ENCODE measurements around the gene HAGH.
"Not testable (repeated sequence)": the region's sequence is repeated elsewhere in the genome, so short reads cannot be mapped to it uniquely, and the experiment has no call there.

HAGH gene

DNA sequence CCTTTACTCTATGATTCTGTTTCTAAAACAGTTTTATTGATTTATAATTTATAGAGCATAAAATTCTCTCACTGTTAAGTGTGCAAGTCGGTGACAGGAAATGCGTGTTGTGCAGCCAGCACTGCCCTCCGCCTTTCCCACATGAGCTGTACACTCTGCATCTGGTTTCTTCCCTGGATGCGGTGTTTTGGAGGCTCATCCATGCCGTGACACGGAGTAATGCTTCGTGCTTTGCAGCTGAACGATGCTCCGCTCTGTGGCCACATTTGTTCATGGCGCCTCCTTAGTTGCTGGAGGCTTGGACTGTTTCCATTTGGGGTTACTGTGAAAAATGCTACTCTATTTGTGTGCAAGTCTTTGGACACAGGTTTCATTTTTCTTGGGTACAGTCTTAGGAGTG lies 25.9 kb downstream of the HAGH start:
- H3K27ac ChIP-seq (ENCODE audit: low read length): no peak overlapping the region
- H3K4me1 ChIP-seq (ENCODE audit: control insufficient read depth, low read depth, low read length): no peaks in the 10 kb centered on the region
- no peaks in the 10 kb centered on the region for H3K27me3 ChIP-seq (ENCODE audit: control insufficient read depth, insufficient read depth, low read length)
- H3K9ac ChIP-seq (ENCODE audit: low read length): no peak overlapping the region
- peaks cover 14% of the 10 kb centered on the region for H3K9me3 ChIP-seq (ENCODE audit: control insufficient read depth, low read depth, low read length)
- H3K4me3 ChIP-seq (ENCODE audit: low read length): no peak overlapping the region
- H3K36me3 ChIP-seq (ENCODE audit: control insufficient read depth, low read depth, low read length): no peaks in the 10 kb centered on the region

DNA sequence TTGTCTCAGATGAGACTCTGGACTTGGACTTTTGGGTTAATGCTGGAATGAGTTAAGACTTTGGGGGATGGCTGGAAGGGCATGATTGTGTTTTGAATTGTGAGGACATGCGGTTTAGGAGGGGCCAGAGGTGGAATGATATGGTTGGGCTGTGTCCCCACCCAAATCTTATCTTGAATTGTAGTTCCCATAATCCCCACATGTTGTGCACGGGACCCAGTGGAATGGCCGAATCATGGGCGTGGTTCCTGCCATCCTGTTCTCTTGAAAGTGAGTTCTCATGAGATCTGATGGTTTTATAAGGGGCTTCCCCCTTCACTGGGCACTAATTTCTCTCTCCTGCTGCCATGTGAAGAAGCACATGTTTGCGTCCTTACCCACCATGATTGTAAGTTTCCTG lies 27.4 kb downstream of the HAGH start:
- H3K27me3 ChIP-seq (ENCODE audit: control insufficient read depth, insufficient read depth, low read length); H3K4me1 ChIP-seq (ENCODE audit: control insufficient read depth, low read depth, low read length); H3K4me3 ChIP-seq (ENCODE audit: low read length); H3K9ac ChIP-seq (ENCODE audit: low read length); H3K27ac ChIP-seq (ENCODE audit: low read length); H3K36me3 ChIP-seq (ENCODE audit: control insufficient read depth, low read depth, low read length): not testable (repeated sequence)
- H3K9me3 ChIP-seq (ENCODE audit: control insufficient read depth, low read depth, low read length): peaks cover 14% of the 10 kb centered on the region

DNA sequence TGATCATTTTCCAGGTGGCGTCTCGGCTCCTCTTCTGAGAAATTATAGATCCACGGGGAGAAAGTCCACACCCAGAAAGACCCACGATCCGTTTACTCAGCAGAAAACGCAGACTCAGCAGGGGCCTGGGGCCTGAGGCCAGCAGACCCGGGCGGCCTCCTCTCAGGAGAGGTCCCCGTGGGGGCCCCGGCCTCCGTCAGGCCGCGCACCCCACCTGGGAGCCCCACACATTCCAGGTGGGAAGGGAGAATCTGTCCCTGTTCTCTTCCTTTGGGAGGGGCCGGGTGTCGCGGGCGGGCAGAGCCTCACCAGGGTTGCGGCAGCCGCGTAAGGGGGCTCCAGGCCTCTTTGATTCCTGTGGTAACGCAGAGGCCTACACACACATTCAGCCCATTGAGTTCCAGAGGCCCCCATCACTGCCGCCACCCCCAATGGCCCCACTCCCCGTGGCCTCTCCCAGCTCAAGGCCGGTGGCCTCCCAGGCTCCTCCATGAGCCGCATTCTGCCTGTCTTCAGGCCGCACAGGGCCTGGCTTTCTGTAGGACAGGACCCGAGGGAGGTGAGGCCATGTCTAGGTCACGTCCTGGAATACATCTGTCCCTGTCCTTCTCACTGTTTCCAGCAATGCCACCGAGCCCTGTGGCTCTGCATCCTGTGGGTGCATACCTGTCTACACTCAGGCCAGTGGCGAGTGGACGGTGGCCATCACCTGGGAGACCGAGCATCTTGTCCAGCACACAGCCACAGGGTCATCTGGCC lies 31.5 kb downstream of the HAGH start:
- Histone ChIP-seq H3K4me1 (ENCODE audit: control insufficient read depth, low read depth, low read length) (no peaks in the 10 kb centered on the region), H3K36me3 (ENCODE audit: control insufficient read depth, low read depth, low read length) (no peaks in the 10 kb centered on the region), H3K4me3 (ENCODE audit: low read length) (no peak overlapping the region), H3K9me3 (ENCODE audit: control insufficient read depth, low read depth, low read length) (peaks cover 11% of the 10 kb centered on the region), H3K27me3 (ENCODE audit: control insufficient read depth, insufficient read depth, low read length) (no peaks in the 10 kb centered on the region), H3K9ac (ENCODE audit: low read length) (no peak overlapping the region), H3K27ac (ENCODE audit: low read length) (no peak overlapping the region)

- H3K27ac ChIP-seq (ENCODE audit: low read length): no peak overlapping the region
- peaks cover 11% of the 10 kb centered on the region for H3K9me3 ChIP-seq (ENCODE audit: control insufficient read depth, low read depth, low read length)
- no peaks in the 10 kb centered on the region for H3K36me3 ChIP-seq (ENCODE audit: control insufficient read depth, low read depth, low read length)
- no peaks in the 10 kb centered on the region for H3K27me3 ChIP-seq (ENCODE audit: control insufficient read depth, insufficient read depth, low read length)
- no peak overlapping the region for H3K4me3 ChIP-seq (ENCODE audit: low read length)
- no peak overlapping the region for H3K9ac ChIP-seq (ENCODE audit: low read length)
- no peaks in the 10 kb centered on the region for H3K4me1 ChIP-seq (ENCODE audit: control insufficient read depth, low read depth, low read length)
Measured at GRCh38 chr16:1794221-1794871, 32.3 kb downstream of the HAGH start.

GRCh38 chr16:1793578-1794220 lies 32.9 kb downstream of the HAGH start, which contains the start of gene IGFALS:
Gene IGFALS (minus strand): TSS chr16:1793705. CDS start chr16:1793652, 53 bp downstream.
- no peaks in the 10 kb centered on the region for H3K27me3 ChIP-seq (ENCODE audit: control insufficient read depth, insufficient read depth, low read length)
- H3K27ac ChIP-seq (ENCODE audit: low read length): no peak within 1 kb of the TSS
- no peak within 1 kb of the TSS for H3K4me3 ChIP-seq (ENCODE audit: low read length)
- no peaks in the 10 kb centered on the region for H3K4me1 ChIP-seq (ENCODE audit: control insufficient read depth, low read depth, low read length)
- peaks cover 8% of the 10 kb centered on the region for H3K9me3 ChIP-seq (ENCODE audit: control insufficient read depth, low read depth, low read length)
- peaks cover 6% of the 10 kb centered on the region for H3K36me3 ChIP-seq (ENCODE audit: control insufficient read depth, low read depth, low read length)
- H3K9ac ChIP-seq (ENCODE audit: low read length): no peak within 1 kb of the TSS

DNA sequence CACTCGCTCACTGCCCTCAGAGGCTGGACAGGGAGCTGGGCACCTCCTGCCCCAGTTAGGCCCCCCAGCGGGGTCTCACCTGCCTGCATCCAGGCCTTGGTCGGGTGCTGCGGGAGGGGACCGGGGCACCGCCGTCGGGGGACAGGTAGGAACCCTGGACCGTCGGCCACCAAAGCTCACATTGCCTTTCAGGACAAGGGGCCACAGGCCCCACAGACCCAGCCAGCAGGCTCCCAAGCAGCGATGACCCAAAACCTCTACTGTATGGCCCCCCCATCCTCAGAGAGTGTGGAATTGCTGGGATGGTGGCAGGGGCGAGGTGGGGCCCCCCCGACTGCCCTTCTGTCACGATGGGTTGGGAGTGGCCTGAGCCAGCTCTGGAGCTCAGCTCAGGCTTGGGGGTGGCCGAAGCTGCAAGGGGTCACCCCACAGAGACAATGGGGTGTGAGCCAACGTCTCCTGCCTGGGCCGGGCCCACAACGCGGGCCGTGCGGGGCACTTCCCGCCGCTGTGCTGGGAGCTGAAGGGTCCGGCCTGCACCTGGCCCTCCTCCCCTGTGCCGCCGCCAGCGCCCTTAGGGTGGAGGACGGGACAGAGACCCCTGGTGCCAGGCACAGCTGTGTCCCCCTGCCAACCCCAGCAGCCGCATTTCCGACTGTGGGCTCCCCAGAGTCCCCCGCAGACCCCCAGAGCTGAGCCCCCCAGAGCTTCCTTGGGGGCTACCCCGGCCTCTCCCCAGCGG lies 33.6 kb downstream of the HAGH start:
- Histone ChIP-seq H3K9me3 (ENCODE audit: control insufficient read depth, low read depth, low read length) (peaks cover 4% of the 10 kb centered on the region), H3K4me1 (ENCODE audit: control insufficient read depth, low read depth, low read length) (no peaks in the 10 kb centered on the region), H3K4me3 (ENCODE audit: low read length) (no peak overlapping the region), H3K27me3 (ENCODE audit: control insufficient read depth, insufficient read depth, low read length) (no peaks in the 10 kb centered on the region), H3K36me3 (ENCODE audit: control insufficient read depth, low read depth, low read length) (peaks cover 9% of the 10 kb centered on the region), H3K9ac (ENCODE audit: low read length) (no peak overlapping the region), H3K27ac (ENCODE audit: low read length) (no peak overlapping the region)

- Histone ChIP-seq H3K36me3 (ENCODE audit: control insufficient read depth, low read depth, low read length) (peaks cover 9% of the 10 kb centered on the region), H3K9ac (ENCODE audit: low read length) (no peak overlapping the region), H3K27me3 (ENCODE audit: control insufficient read depth, insufficient read depth, low read length) (no peaks in the 10 kb centered on the region), H3K9me3 (ENCODE audit: control insufficient read depth, low read depth, low read length) (no peaks in the 10 kb centered on the region), H3K4me3 (ENCODE audit: low read length) (no peak overlapping the region), H3K27ac (ENCODE audit: low read length) (no peak overlapping the region), H3K4me1 (ENCODE audit: control insufficient read depth, low read depth, low read length) (no peaks in the 10 kb centered on the region)
Measured at GRCh38 chr16:1791943-1792812, 34.4 kb downstream of the HAGH start.

- H3K36me3 ChIP-seq (ENCODE audit: control insufficient read depth, low read depth, low read length): peaks cover 9% of the 10 kb centered on the region
Measured at GRCh38 chr16:1791256-1791942, 35.2 kb downstream of the HAGH start.

GRCh38 chr16:1790611-1791255 lies 35.9 kb downstream of the HAGH start:
- peaks cover 9% of the 10 kb centered on the region for H3K36me3 ChIP-seq (ENCODE audit: control insufficient read depth, low read depth, low read length)

More at GRCh38 chr16:1791256-1791942, 35.2 kb downstream of the HAGH start:
- Histone ChIP-seq H3K27ac (ENCODE audit: low read length) (no peak overlapping the region), H3K4me3 (ENCODE audit: low read length) (no peak overlapping the region), H3K27me3 (ENCODE audit: control insufficient read depth, insufficient read depth, low read length) (no peaks in the 10 kb centered on the region), H3K4me1 (ENCODE audit: control insufficient read depth, low read depth, low read length) (no peaks in the 10 kb centered on the region), H3K9me3 (ENCODE audit: control insufficient read depth, low read depth, low read length) (no peaks in the 10 kb centered on the region), H3K9ac (ENCODE audit: low read length) (no peak overlapping the region)

DNA sequence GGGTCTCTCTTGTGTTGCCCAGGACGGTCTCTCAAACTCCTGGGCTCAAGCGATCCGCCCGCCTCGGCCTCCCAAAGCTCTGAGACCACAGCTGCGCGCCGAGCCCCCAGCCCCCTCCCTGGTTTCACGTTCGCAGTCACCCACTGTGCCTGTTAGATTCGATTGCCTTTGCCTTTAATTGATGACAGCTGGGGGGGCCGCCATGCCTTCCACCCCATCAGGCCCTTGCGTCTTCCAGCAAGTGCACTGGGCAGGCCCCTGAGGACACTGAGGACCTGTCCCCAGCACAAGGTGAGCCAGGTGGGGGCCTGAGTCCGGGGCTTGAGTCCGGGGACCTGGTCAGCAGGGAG lies 36.4 kb downstream of the HAGH start:
- peaks cover 9% of the 10 kb centered on the region for H3K36me3 ChIP-seq (ENCODE audit: control insufficient read depth, low read depth, low read length)
- no peak overlapping the region for H3K4me3 ChIP-seq (ENCODE audit: low read length)
- H3K4me1 ChIP-seq (ENCODE audit: control insufficient read depth, low read depth, low read length): no peaks in the 10 kb centered on the region
- H3K9ac ChIP-seq (ENCODE audit: low read length): no peak overlapping the region
- no peaks in the 10 kb centered on the region for H3K27me3 ChIP-seq (ENCODE audit: control insufficient read depth, insufficient read depth, low read length)
- H3K9me3 ChIP-seq (ENCODE audit: control insufficient read depth, low read depth, low read length): no peaks in the 10 kb centered on the region
- no peak overlapping the region for H3K27ac ChIP-seq (ENCODE audit: low read length)

More at GRCh38 chr16:1790611-1791255, 35.9 kb downstream of the HAGH start:
- Histone ChIP-seq H3K4me3 (ENCODE audit: low read length) (no peak overlapping the region), H3K9me3 (ENCODE audit: control insufficient read depth, low read depth, low read length) (no peaks in the 10 kb centered on the region), H3K4me1 (ENCODE audit: control insufficient read depth, low read depth, low read length) (no peaks in the 10 kb centered on the region), H3K27ac (ENCODE audit: low read length) (no peak overlapping the region), H3K27me3 (ENCODE audit: control insufficient read depth, insufficient read depth, low read length) (no peaks in the 10 kb centered on the region), H3K9ac (ENCODE audit: low read length) (no peak overlapping the region)

Measured in iPS-18a (cell line).